Large intestine (tissue), 3 donors: Measurements from ENCODE around the gene METRNL. TPM values are rescaled to one million over a fixed set of nuclear protein-coding genes. Genes with fewer than 3 reads are reported as not detected.

Experiments used
- DNase-seq, 2 donors: peaks; one replicate each; pipeline versions ENCODE4 v3.0.0 to v3.0.0-alpha.2; 2013
- H3K27ac ChIP-seq: one replicate; pipeline ENCODE4 v1.5.1; 2013; ENCODE audit warnings: low read length
- H3K27me3 ChIP-seq: 2 replicates; pipeline ENCODE4 v1.6.1; 2013; ENCODE audit warnings: low read length; ENCODE audit not compliant: control insufficient read depth, insufficient read depth
- H3K36me3 ChIP-seq: 2 replicates; pipeline ENCODE4 v1.6.1; 2013; ENCODE audit warnings: low read length; ENCODE audit not compliant: control insufficient read depth, insufficient read depth
- H3K4me1 ChIP-seq: one replicate; pipeline ENCODE4 v1.6.1; 2013; ENCODE audit warnings: low read length; ENCODE audit not compliant: control insufficient read depth, insufficient read depth
- H3K4me3 ChIP-seq: one replicate; pipeline ENCODE4 v1.5.1; 2013; ENCODE audit warnings: low read length
- H3K9me3 ChIP-seq: one replicate; pipeline ENCODE4 v1.6.1; 2013; ENCODE audit warnings: mild to moderate bottlenecking, low read depth, low read length, moderate library complexity; ENCODE audit not compliant: control insufficient read depth
- WGBS: methylation state at CpG from one replicate; pipeline ENCODE4 v1.1.5; 2013; ENCODE audit warnings: low lambda C conversion rate; ENCODE audit not compliant: insufficient coverage; 5-methylcytosine and 5-hydroxymethylcytosine counted together
- polyA plus RNA-seq: library from polyadenylated mRNA; unstranded; fragments of 120-200 nt; gene quantifications from one replicate; pipeline ENCODE4 v1.2.1, GENCODE V29; 2013

Gene METRNL
- polyA plus RNA-seq, 1 donor: 81.1 TPM

DNA sequence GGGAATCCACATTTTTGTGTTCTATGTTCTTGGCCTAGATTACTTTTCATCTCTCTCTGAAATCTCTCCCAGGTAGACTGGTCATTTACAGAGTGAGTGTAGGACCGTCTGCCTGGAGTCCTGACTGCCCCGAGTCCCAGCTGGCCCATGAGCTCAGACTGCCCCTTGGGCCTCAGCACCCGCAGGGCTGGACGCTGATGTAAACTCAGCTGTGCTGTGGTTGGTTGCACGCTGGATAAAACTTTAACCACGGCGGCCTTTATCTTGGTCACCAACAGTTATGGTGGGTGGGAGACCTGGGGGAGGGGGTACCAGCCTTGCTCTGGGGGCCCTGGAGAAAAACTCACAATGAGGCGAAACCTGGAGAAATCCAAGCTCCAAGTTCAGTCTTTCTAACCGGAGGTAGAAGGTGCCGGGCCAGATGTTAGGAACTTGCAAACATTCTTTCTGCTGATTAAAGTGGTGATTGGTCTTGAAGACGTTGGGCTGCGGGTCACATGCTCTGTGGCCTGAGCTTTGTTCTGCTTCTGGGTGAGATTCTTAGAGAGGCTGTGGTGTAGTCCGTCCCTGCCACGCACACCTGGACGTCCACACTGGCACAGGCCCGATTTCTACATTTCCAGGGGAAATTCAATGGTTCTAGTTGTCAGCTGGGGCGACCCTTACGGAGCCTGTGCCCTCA is 6.9 kb downstream of the METRNL start:
- H3K9me3 ChIP-seq: peaks cover 13% of the 10 kb centered on the region
- peaks cover 83% of the 10 kb centered on the region for H3K4me1 ChIP-seq
- peak overlapping the region; percentile 100 for H3K27ac ChIP-seq
- H3K4me3 ChIP-seq: peak overlapping the region; percentile 1
- no CpG with 5 or more reads among the region's 18 CpGs for WGBS
- DNase-seq: peak in 1 of 2 donors; percentile 75
- H3K27me3 ChIP-seq: no peaks in the 10 kb centered on the region
- peaks cover 38% of the 10 kb centered on the region for H3K36me3 ChIP-seq

GRCh38 chr17:83086907-83087787 is 7.7 kb downstream of the METRNL start:
- peaks cover 88% of the 10 kb centered on the region for H3K4me1 ChIP-seq
- H3K9me3 ChIP-seq: peaks cover 13% of the 10 kb centered on the region
- no CpG with 5 or more reads among the region's 39 CpGs for WGBS
- H3K4me3 ChIP-seq: no peak overlapping the region
- no peaks in the 10 kb centered on the region for H3K27me3 ChIP-seq
- peak overlapping the region; percentile 100 for H3K27ac ChIP-seq
- DNase-seq: no peak
- peaks cover 38% of the 10 kb centered on the region for H3K36me3 ChIP-seq

- peaks cover 41% of the 10 kb centered on the region for H3K36me3 ChIP-seq
- peak overlapping the region; percentile 100 for H3K27ac ChIP-seq
- H3K4me3 ChIP-seq: no peak overlapping the region
- H3K27me3 ChIP-seq: no peaks in the 10 kb centered on the region
- WGBS: no CpG with 5 or more reads among the region's 31 CpGs
- no peak for DNase-seq
- H3K9me3 ChIP-seq: peaks cover 13% of the 10 kb centered on the region
- H3K4me1 ChIP-seq: peaks cover 88% of the 10 kb centered on the region
These were observed 8.5 kb downstream of the METRNL start for GRCh38 chr17:83087788-83088360.

DNA sequence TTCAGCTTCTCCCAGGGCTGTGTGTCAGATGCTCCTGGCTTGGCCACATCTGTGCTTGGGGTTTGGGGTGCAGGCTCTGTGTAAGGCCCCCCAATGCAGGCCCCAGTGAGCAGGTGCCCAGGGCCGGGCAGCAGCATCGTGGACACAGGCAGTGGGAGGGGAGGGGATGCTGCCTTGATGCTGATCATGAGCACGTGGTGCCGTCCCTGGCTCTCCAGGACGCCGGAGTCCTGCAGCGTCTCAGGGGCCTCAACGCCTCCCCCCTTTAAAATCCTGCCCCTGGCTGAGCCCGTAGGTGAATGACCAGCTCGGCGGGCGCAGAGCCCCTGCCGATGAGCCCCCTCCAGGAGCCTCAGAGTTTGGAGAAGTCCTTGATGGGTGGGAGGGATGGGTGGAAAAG is 9.0 kb downstream of the METRNL start:
- Histone ChIP-seq H3K27ac (peak overlapping the region; percentile 100), H3K36me3 (peaks cover 45% of the 10 kb centered on the region), H3K9me3 (peaks cover 13% of the 10 kb centered on the region), H3K4me1 (peaks cover 88% of the 10 kb centered on the region), H3K4me3 (peak overlapping the region; percentile 42), H3K27me3 (no peaks in the 10 kb centered on the region)
- no peak for DNase-seq
- no CpG with 5 or more reads among the region's 13 CpGs for WGBS

GRCh38 chr17:83088909-83089308 is 9.5 kb downstream of the METRNL start:
- peaks cover 13% of the 10 kb centered on the region for H3K9me3 ChIP-seq
- H3K27me3 ChIP-seq: no peaks in the 10 kb centered on the region
- H3K4me1 ChIP-seq: peaks cover 87% of the 10 kb centered on the region
- peaks cover 49% of the 10 kb centered on the region for H3K36me3 ChIP-seq
- H3K4me3 ChIP-seq: peak overlapping the region; percentile 42
- H3K27ac ChIP-seq: peak overlapping the region; percentile 100
- WGBS: no CpG with 5 or more reads among the region's 15 CpGs
- no peak for DNase-seq

DNA sequence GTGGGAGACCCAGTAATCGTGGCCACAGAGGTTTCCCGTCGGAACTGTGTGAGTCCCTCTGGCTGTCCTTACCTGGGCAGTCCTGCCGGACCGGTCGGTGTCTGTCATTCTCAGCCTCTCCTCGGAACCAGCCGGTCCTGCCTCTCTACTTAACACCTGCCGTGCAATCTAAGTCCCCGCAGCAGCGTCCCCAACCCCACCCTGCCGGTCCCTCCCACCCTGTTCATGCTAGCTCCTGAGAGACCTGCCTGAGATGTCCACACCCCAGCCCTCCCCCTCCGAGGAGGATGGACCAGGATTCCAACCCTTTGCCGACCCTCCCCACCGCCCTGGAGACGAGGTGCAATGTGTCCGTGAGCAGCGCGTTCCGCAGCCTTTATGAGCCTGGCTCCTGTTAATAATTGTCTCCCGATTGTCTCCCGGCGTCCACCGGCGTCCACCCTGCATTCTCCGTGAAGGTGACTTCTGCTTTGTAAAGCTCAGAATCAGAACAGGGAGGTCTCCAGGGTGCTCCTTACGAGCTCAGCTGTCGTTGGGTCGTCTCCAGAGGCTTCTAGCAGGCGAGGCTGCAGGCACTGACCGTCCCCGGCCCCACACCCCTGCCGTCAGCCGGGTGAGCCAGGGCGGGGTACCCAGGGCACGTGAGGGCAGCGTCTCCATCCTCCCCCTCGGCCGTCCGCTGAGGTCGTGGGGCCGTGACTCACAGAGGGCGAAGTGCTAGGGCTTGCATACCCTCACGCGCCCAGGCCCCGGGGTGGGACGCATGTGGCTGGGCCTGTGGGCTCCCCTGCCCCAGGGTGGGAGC is 10.1 kb downstream of the METRNL start:
- Histone ChIP-seq H3K9me3 (peaks cover 13% of the 10 kb centered on the region), H3K27me3 (no peaks in the 10 kb centered on the region), H3K36me3 (peaks cover 53% of the 10 kb centered on the region), H3K27ac (peak overlapping the region; percentile 100), H3K4me1 (peaks cover 80% of the 10 kb centered on the region), H3K4me3 (peak overlapping the region; percentile 42)
- peak; percentile 75 to 91 for DNase-seq
- no CpG with 5 or more reads among the region's 47 CpGs for WGBS

- no CpG with 5 or more reads among the region's 32 CpGs for WGBS
- Histone ChIP-seq H3K4me1 (peaks cover 69% of the 10 kb centered on the region), H3K9me3 (peaks cover 13% of the 10 kb centered on the region), H3K27ac (peak overlapping the region; percentile 100), H3K36me3 (peaks cover 55% of the 10 kb centered on the region), H3K27me3 (no peaks in the 10 kb centered on the region), H3K4me3 (peak overlapping the region; percentile 12)
- peak in 1 of 2 donors; percentile 50 for DNase-seq
These were observed 11.2 kb downstream of the METRNL start for GRCh38 chr17:83090444-83091256.

GRCh38 chr17:83091257-83092141 is 12.1 kb downstream of the METRNL start:
- peak; percentile 92 to 97 for DNase-seq
- peak overlapping the region; percentile 36 for H3K4me3 ChIP-seq
- peaks cover 62% of the 10 kb centered on the region for H3K4me1 ChIP-seq
- WGBS: no CpG with 5 or more reads among the region's 35 CpGs
- peaks cover 13% of the 10 kb centered on the region for H3K9me3 ChIP-seq
- no peaks in the 10 kb centered on the region for H3K27me3 ChIP-seq
- H3K27ac ChIP-seq: peak overlapping the region; percentile 100
- H3K36me3 ChIP-seq: peaks cover 62% of the 10 kb centered on the region

DNA sequence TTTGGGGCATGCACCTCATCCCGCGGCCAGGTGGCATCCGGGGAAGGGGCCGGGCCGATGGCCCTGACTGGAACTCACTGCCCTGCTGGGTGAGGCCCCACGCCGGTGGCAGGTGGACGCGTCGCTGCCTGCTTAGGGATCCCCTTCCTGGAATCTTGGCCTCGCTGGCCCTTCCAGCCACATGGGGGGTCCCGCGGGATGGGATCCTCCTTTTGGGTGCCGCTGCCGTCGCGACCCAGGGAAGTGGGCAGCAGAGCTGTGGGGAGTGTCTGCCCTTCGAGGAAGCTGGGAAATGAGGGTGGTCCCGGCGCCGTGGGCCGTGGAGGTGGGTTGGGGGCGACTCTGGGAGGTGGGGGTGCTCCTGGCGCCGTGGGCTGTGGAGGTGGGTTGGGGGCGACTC is 12.8 kb downstream of the METRNL start:
- no peaks in the 10 kb centered on the region for H3K27me3 ChIP-seq
- peaks cover 59% of the 10 kb centered on the region for H3K4me1 ChIP-seq
- no peak for DNase-seq
- peaks cover 13% of the 10 kb centered on the region for H3K9me3 ChIP-seq
- peak overlapping the region; percentile 100 for H3K27ac ChIP-seq
- no CpG with 5 or more reads among the region's 26 CpGs for WGBS
- peak overlapping the region; percentile 36 for H3K4me3 ChIP-seq
- peaks cover 63% of the 10 kb centered on the region for H3K36me3 ChIP-seq
